B cell (primary cell): ENCODE measurements around the gene MAP4K1.

Experiments
- CTCF ChIP-seq: fragments of 200-600 bp; IDR thresholded peaks from one replicate; pipeline ENCODE4 v1.8.0; 2022; ENCODE audit warnings: antibody characterized with exemption, mild to moderate bottlenecking
- EZH2 ChIP-seq: IDR thresholded peaks from 2 replicates; pipeline ENCODE4 v1.6.1; 2012; ENCODE audit warnings: borderline replicate concordance, low read depth, mild to moderate bottlenecking, moderate library complexity, low read length; ENCODE audit not compliant: insufficient read depth, poor library complexity, severe bottlenecking

DNA sequence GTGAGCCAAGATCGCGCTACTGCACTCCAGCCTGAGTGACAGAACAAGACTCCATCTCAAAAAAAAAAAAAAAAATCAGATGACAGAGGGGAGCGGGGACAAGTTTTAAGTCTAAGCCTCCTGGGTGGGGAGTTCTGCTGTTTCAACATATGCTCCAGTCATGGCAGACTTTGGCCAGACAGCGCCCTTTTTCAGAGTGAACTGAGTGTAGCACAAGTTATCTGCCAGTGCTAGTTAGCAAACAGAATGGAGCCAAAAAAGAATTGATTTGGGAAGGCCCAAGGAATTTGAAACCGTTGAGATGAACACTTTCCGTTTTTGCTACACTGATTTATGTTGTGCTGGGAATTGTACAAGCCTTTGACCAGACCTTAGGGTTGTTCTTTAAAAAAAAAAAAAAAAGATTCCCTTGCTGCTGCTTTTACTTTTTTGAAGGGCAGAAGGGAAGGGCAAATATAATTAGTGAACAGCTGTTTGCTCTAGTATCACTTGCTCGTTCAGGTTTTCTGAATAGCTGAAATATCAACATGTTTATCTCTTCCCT is 35.3 kb upstream of the MAP4K1 start:
- TF ChIP-seq CTCF (no peak), EZH2 (no peak)
